Neuronal stem cell (in vitro differentiated cells): ENCODE data around the gene COL15A1.
"Not testable (repeated sequence)": the region's sequence is repeated elsewhere in the genome, so short reads cannot be mapped to it uniquely, and the experiment has no call there.

ENCODE experiments used
- DNase-seq: peaks from one replicate; pipeline ENCODE4 v3.0.0-alpha.2; 2013; ENCODE audit warnings: low spot score
- H2AFZ ChIP-seq: one replicate; pipeline ENCODE4 v1.6.1; 2013; ENCODE audit warnings: mild to moderate bottlenecking, low read length, inconsistent platforms
- H2AK5ac ChIP-seq: 2 replicates; pipeline ENCODE4 v1.6.1; 2013; ENCODE audit warnings: low read depth, mild to moderate bottlenecking, inconsistent platforms, low read length, moderate library complexity, mixed read lengths
- H2BK120ac ChIP-seq: 2 replicates; pipeline ENCODE4 v1.6.1; 2013; ENCODE audit warnings: low read depth, mild to moderate bottlenecking, inconsistent platforms, low read length, moderate library complexity, mixed read lengths
- H2BK12ac ChIP-seq: one replicate; pipeline ENCODE4 v1.6.1; 2013; ENCODE audit warnings: low read length, inconsistent platforms
- H2BK15ac ChIP-seq: 2 replicates; pipeline ENCODE4 v1.6.1; 2013; ENCODE audit warnings: mild to moderate bottlenecking, low read length, inconsistent platforms, mixed read lengths
- H2BK5ac ChIP-seq: one replicate; pipeline ENCODE4 v1.6.1; 2013; ENCODE audit warnings: inconsistent platforms, mild to moderate bottlenecking, low read length, moderate library complexity
- H3K14ac ChIP-seq: one replicate; pipeline ENCODE4 v1.6.1; 2013; ENCODE audit warnings: low read length, inconsistent platforms
- H3K18ac ChIP-seq: 2 replicates; pipeline ENCODE4 v1.6.1; 2013; ENCODE audit warnings: low read length, inconsistent platforms
- H3K23ac ChIP-seq: 2 replicates; pipeline ENCODE4 v1.6.1; 2013; ENCODE audit warnings: low read depth, mild to moderate bottlenecking, mixed read lengths, low read length, inconsistent platforms; ENCODE audit not compliant: poor library complexity
- H3K27ac ChIP-seq: replicated peaks from 3 replicates; pipeline ENCODE4 v1.5.1; 2013; ENCODE audit warnings: low read length, inconsistent platforms
- H3K27me3 ChIP-seq, 3 experiments: 2 replicates each; pipeline ENCODE4 v1.6.1; 2013; ENCODE audit warnings: low read length in 3 of 3, mild to moderate bottlenecking in 2 of 3, inconsistent platforms in 1 of 3, low read depth in 1 of 3, mixed read lengths in 1 of 3, moderate library complexity in 1 of 3; ENCODE audit not compliant: control insufficient read depth in 3 of 3, insufficient read depth in 3 of 3
- H3K36me3 ChIP-seq, 2 donors: replicated peaks in 1 of 2; 2 replicates each; pipeline ENCODE4 v1.6.1; 2013; ENCODE audit warnings: low read length in 2 of 2; ENCODE audit not compliant: control insufficient read depth in 2 of 2, insufficient read depth in 2 of 2
- H3K4ac ChIP-seq: 2 replicates; pipeline ENCODE4 v1.6.1; 2013; ENCODE audit warnings: inconsistent platforms, mild to moderate bottlenecking, low read length, moderate library complexity
- H3K4me1 ChIP-seq, 2 donors: 1 replicate in 1 of 2; 2 replicates in 1 of 2; pipeline ENCODE4 v1.6.1; 2013; ENCODE audit warnings: low read length in 2 of 2, low read depth in 1 of 2; ENCODE audit not compliant: control insufficient read depth in 2 of 2, insufficient read depth in 1 of 2
- H3K4me2 ChIP-seq: one replicate; pipeline ENCODE4 v1.6.1; 2013; ENCODE audit warnings: mild to moderate bottlenecking, low read length, inconsistent platforms; ENCODE audit not compliant: insufficient read depth, poor library complexity, severe bottlenecking
- H3K4me3 ChIP-seq, 2 donors: 2 replicates each; pipeline ENCODE4 v1.5.1; 2013; ENCODE audit warnings: low read length in 2 of 2, mild to moderate bottlenecking in 2 of 2, inconsistent platforms in 1 of 2, moderate library complexity in 1 of 2
- H3K79me1 ChIP-seq: one replicate; pipeline ENCODE4 v1.6.1; 2013; ENCODE audit warnings: low read depth, mild to moderate bottlenecking, inconsistent platforms, low read length, moderate library complexity
- H3K9ac ChIP-seq: one replicate; pipeline ENCODE4 v1.6.1; 2013; ENCODE audit warnings: mild to moderate bottlenecking, low read depth, low read length, inconsistent platforms; ENCODE audit not compliant: poor library complexity
- H3K9me3 ChIP-seq, 2 donors: replicated peaks in 1 of 2; 2 replicates each; pipeline versions ENCODE3 to v1.6.1; 2013; ENCODE audit warnings: low read length in 2 of 2, mild to moderate bottlenecking in 2 of 2, inconsistent platforms in 1 of 2, low read depth in 1 of 2, mixed read lengths in 1 of 2, moderate library complexity in 1 of 2; ENCODE audit not compliant: control insufficient read depth in 2 of 2, insufficient read depth in 1 of 2
- H4K8ac ChIP-seq: one replicate; pipeline ENCODE4 v1.6.1; 2013; ENCODE audit warnings: low read depth, mild to moderate bottlenecking, inconsistent platforms, low read length, moderate library complexity
- H4K91ac ChIP-seq: one replicate; pipeline ENCODE4 v1.6.1; 2013; ENCODE audit warnings: low read length, low read depth, mild to moderate bottlenecking, inconsistent platforms; ENCODE audit not compliant: poor library complexity
- WGBS, 2 donors: extraction: QIAGEN DNeasy Blood & Tissue Kit; methylation state at CpG; one replicate each; pipeline ENCODE4 v1.1.7; 2013; ENCODE audit warnings: missing lambda C conversion rate in 2 of 2, mixed read lengths in 1 of 2; ENCODE audit not compliant: insufficient read length in 2 of 2, insufficient replicate concordance in 1 of 2; ENCODE audit errors: extremely low coverage in 2 of 2; 5-methylcytosine and 5-hydroxymethylcytosine counted together

COL15A1 gene

GRCh38 chr9:99010393-99010792 is 66.7 kb downstream of the COL15A1 start:
- not testable (repeated sequence) for H3K4me3 ChIP-seq, H3K27ac ChIP-seq, H4K91ac ChIP-seq, H3K18ac ChIP-seq, H2BK120ac ChIP-seq, H3K36me3 ChIP-seq, H2BK5ac ChIP-seq, DNase-seq, H3K23ac ChIP-seq, H3K4ac ChIP-seq, H3K14ac ChIP-seq, H3K79me1 ChIP-seq, H3K4me1 ChIP-seq, H3K27me3 ChIP-seq, H2AFZ ChIP-seq, H2AK5ac ChIP-seq, H3K9ac ChIP-seq, H2BK12ac ChIP-seq, H3K4me2 ChIP-seq, H2BK15ac ChIP-seq, H4K8ac ChIP-seq
- peaks cover 8 to 12% of the 10 kb centered on the region in 2 donors for H3K9me3 ChIP-seq
- no CpG with 5 or more reads among the region's 8 CpGs for WGBS, 2 donors

- Histone ChIP-seq H3K4me3 (no peak overlapping the region), H2BK12ac (no peak overlapping the region), H4K8ac (no peak overlapping the region), H4K91ac (no peak overlapping the region), H3K9ac (no peak overlapping the region), H3K27me3 (no peaks in the 10 kb centered on the region), H3K4me2 (no peak overlapping the region), H3K36me3 (no peaks in the 10 kb centered on the region), H3K14ac (no peak overlapping the region), H3K18ac (no peak overlapping the region), H3K4me1 (no peaks in the 10 kb centered on the region), H3K79me1 (no peaks in the 10 kb centered on the region), H3K27ac (no peak overlapping the region), H2AK5ac (no peak overlapping the region), H3K4ac (no peak overlapping the region), H3K23ac (no peak overlapping the region), H2BK15ac (no peak overlapping the region), H3K9me3 (peaks cover 9 to 12% of the 10 kb centered on the region in 2 donors), H2AFZ (no peak overlapping the region), H2BK5ac (no peak overlapping the region), H2BK120ac (no peak overlapping the region)
- DNase-seq: peak; percentile 42
These were observed 67.5 kb downstream of the COL15A1 start for GRCh38 chr9:99011161-99011709.

- peaks cover 9 to 12% of the 10 kb centered on the region in 2 donors for H3K9me3 ChIP-seq
- H2BK12ac ChIP-seq: no peak overlapping the region
- H3K4ac ChIP-seq: no peak overlapping the region
- H3K27me3 ChIP-seq: no peaks in the 10 kb centered on the region
- H3K4me3 ChIP-seq: no peak overlapping the region
- H3K14ac ChIP-seq: no peak overlapping the region
- no peak overlapping the region for H3K27ac ChIP-seq
- H2AK5ac ChIP-seq: no peak overlapping the region
- no peak overlapping the region for H3K18ac ChIP-seq
- H2AFZ ChIP-seq: no peak overlapping the region
- H3K23ac ChIP-seq: no peak overlapping the region
- no peak overlapping the region for H4K91ac ChIP-seq
- no peaks in the 10 kb centered on the region for H3K79me1 ChIP-seq
- no peak overlapping the region for H3K9ac ChIP-seq
- WGBS, 2 donors: no CpG with 5 or more reads among the region's 5 CpGs
- no peaks in the 10 kb centered on the region for H3K4me1 ChIP-seq
- no peak for DNase-seq
- H4K8ac ChIP-seq: no peak overlapping the region
- no peaks in the 10 kb centered on the region for H3K36me3 ChIP-seq
- no peak overlapping the region for H2BK5ac ChIP-seq
- no peak overlapping the region for H2BK15ac ChIP-seq
- no peak overlapping the region for H2BK120ac ChIP-seq
- H3K4me2 ChIP-seq: no peak overlapping the region
These were observed 69.3 kb downstream of the COL15A1 start for GRCh38 chr9:99012957-99013512.

- Histone ChIP-seq H2AFZ (no peak overlapping the region), H3K9me3 (peaks cover 9 to 12% of the 10 kb centered on the region in 2 donors), H4K8ac (no peak overlapping the region), H3K27me3 (no peaks in the 10 kb centered on the region), H3K4ac (no peak overlapping the region), H2BK12ac (no peak overlapping the region), H3K36me3 (no peaks in the 10 kb centered on the region), H2AK5ac (no peak overlapping the region), H3K18ac (no peak overlapping the region), H3K23ac (no peak overlapping the region), H3K14ac (no peak overlapping the region), H3K27ac (no peak overlapping the region), H3K9ac (no peak overlapping the region), H3K4me1 (no peaks in the 10 kb centered on the region), H3K4me2 (no peak overlapping the region), H2BK5ac (no peak overlapping the region), H4K91ac (no peak overlapping the region), H3K4me3 (no peak overlapping the region), H2BK120ac (no peak overlapping the region), H3K79me1 (no peaks in the 10 kb centered on the region), H2BK15ac (no peak overlapping the region)
- no peak for DNase-seq
- 100% methylated on average over 2 of the region's 4 CpGs; no CpG with 5 or more reads in 1 of the 2 donors for WGBS, 2 donors
These were observed 69.8 kb downstream of the COL15A1 start for GRCh38 chr9:99013550-99013949.
